PC-9 (cell line): ENCODE data around the gene CYB5B.

Experiments
- EZH2 ChIP-seq: fragments of 200-600 bp; sonication (generic); IDR thresholded peaks from 2 replicates; pipeline ENCODE4 v1.8.0; 2017; ENCODE audit warnings: antibody characterized with exemption, low read depth
- TF ChIP-seq, protein P1 (sequence below): fragments of 200-600 bp; sonication (generic); conservative IDR thresholded peaks from 2 replicates; pipeline ENCODE4 v1.6.1; 2017; ENCODE audit warnings: mixed run types, antibody characterized with exemption, mild to moderate bottlenecking, moderate library complexity

DNA sequence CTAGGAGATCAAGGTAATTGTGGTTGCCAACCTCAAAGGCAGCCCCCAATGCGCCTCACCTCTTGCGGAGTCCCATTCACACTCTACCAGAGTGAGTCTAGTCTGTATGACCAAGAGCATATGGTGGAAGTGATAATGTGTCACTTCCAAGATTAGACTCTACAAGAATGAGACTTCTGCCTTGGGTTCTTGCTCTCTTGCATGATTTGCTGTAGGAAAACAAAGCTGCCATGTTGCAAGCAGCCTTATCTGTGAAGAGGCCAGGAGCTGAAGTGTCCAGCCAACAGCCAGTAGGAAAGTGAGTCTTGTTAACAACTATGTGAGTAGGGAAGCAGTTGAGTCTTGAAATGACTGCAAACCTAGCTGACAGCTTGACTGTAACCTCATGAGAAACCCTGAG lies 42.0 kb upstream of the CYB5B start:
- TF ChIP-seq, protein P1, sequence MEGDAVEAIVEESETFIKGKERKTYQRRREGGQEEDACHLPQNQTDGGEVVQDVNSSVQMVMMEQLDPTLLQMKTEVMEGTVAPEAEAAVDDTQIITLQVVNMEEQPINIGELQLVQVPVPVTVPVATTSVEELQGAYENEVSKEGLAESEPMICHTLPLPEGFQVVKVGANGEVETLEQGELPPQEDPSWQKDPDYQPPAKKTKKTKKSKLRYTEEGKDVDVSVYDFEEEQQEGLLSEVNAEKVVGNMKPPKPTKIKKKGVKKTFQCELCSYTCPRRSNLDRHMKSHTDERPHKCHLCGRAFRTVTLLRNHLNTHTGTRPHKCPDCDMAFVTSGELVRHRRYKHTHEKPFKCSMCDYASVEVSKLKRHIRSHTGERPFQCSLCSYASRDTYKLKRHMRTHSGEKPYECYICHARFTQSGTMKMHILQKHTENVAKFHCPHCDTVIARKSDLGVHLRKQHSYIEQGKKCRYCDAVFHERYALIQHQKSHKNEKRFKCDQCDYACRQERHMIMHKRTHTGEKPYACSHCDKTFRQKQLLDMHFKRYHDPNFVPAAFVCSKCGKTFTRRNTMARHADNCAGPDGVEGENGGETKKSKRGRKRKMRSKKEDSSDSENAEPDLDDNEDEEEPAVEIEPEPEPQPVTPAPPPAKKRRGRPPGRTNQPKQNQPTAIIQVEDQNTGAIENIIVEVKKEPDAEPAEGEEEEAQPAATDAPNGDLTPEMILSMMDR, result no peak
- no peak for TF ChIP-seq EZH2
